RCC 7860 (cell line): ENCODE data around the gene SS18L1.

Source experiments
- DNase-seq: peaks from one replicate; pipeline ENCODE4 v3.0.0-alpha.2; 2015; ENCODE audit warnings: low spot score
- FAIRE-seq: peaks from 2 replicates; lab custom pipeline; 2012; peaks lifted over from hg19 to GRCh38; lab: Jason Lieb, UNC

Gene SS18L1

DNA sequence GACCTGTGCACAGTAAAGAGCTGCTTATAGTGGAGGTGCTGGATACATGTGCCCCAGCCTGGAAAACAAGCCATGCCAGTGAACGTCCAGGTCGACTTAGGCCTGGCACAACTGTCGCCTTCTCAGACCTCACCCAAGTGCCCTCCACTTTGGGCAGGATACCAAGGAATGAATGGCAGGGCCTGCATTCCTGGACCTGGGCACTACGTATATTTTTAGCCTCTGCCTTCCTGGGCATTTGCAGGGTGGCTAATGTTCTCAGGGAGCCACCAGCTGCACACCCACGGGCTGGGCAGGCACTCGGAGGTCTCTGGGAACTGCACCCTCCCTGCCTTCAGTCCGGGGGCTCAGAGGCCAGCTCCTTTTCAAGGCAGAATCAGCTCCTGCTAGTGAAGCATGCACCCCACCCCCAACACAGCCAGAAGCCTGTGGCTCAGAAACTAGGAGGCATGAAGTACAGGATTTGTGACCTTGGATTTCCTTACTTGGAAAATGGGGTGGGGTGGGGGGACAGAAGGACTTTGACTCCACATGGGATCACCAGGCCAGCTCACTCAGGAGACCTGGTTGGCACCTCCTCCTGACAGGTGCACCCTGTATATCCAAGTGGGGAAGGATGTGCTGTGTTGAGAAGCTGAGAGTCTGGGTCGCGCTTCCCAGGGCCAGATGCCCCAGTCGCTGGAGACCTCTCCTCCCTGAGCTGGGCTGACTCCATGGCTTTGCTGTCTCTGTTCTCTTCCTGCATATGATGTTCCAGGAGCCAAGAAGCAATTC lies 23.8 kb upstream of the SS18L1 start:
- DNase-seq (no peak), FAIRE-seq (no peak)

DNA sequence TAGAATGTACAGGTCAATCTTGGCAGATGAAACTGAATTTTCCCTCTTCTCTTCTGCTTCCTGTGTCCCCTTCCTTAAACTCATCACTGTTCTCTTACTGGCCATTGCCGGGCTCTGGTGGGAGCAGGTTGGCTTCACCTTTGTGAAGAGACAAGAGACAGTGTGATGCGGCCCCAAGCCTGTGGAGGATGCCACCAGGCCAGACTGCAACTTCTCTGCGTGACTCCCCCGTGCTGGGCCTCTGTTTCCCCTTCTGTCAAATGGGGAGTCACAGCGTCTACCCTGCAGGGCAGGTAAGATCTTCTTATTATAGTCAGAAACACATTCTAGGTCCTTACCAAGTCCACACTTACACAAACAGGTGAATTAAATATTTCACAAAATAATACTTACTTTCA lies 23.2 kb upstream of the SS18L1 start:
- FAIRE-seq (no peak), DNase-seq (no peak)

DNA sequence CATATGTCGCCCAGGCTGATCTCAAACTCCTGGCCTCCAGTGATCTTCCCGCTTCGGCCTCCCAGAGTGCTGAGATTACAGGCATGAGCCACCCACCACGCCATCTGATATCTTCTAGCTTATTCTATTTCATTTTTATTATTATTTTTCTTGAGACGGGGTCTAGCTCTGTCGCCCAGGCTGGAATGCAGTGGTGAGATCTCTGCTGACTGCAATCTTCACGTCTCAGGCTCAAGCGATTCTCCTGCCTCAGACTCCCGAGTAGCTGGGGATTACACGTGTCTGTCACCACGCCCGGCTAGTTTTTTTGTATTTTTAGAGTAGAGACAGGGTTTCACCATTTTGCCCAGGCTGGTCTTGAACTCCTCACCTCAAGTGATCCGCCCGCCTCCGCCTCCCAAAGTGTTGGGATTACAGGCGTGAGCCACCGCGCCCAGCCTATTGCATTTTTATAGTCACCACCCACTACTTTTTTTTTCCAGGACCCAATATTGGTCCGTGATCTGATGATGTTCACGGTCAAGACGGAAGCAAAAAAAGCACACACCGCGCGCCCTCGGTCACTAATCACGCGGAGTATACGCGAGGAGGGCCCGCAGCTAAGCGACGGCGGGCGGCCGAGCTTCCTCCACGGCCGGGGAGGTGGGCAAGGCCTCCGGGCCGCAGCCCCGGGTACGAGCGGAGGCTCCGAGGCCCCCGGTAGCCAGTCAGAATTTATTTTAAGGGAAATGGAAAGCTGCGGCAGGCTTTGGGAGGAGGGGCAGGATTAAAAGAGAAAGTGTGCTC lies 22.4 kb upstream of the SS18L1 start:
- DNase-seq = peak; percentile 24
- FAIRE-seq = no peak

DNA sequence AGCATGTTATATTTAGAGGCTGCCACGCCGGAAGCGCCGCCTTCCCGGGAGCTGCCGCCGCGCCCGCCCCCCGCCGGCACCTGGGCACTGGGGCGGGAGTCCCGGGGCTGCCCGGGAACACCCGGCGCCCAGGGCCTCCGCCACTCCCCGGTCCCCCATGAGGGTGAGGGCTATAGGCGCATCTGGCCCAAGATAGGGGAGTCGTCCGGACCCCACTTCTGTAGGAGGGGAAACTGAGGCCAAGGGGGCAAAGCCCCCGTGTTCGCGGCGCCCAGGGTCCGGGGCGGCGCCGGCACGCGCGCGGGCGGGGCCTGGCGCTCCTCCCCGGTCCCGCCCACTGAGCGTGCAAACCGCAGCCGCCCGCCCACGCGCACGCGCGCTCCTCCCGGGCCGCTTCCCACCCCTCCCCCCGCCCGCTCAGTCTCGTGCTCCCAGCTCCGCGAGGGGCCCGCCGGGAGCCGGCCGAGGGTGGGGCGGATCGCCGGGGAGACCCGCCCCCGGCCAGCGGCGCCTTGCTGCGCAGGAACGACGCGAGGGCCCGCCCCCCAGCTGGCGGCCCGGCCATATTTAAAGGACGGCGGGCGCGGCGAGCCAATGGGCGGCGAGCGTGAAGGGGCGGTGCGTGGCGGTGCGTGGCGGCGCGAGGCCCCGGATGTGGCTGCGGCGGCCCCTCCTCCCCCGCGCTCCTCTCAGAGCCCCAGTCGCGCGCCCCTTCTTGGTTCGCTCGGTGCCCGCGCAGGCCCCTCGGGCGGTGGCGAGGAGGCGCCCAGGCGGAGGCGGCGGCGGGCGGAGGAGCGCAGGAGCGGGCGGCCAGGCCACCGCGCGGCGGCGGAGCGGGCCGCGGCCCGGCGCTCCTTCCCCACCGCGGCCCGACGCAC lies 21.6 kb upstream of the SS18L1 start, which contains the start of gene LSM14B:
Gene LSM14B, plus strand, starts transcription at position 700 of the 878 bp plus-strand sequence. CDS start 192 bp downstream, outside the sequence.
- DNase-seq (peak; percentile 89), FAIRE-seq (no peak)

DNA sequence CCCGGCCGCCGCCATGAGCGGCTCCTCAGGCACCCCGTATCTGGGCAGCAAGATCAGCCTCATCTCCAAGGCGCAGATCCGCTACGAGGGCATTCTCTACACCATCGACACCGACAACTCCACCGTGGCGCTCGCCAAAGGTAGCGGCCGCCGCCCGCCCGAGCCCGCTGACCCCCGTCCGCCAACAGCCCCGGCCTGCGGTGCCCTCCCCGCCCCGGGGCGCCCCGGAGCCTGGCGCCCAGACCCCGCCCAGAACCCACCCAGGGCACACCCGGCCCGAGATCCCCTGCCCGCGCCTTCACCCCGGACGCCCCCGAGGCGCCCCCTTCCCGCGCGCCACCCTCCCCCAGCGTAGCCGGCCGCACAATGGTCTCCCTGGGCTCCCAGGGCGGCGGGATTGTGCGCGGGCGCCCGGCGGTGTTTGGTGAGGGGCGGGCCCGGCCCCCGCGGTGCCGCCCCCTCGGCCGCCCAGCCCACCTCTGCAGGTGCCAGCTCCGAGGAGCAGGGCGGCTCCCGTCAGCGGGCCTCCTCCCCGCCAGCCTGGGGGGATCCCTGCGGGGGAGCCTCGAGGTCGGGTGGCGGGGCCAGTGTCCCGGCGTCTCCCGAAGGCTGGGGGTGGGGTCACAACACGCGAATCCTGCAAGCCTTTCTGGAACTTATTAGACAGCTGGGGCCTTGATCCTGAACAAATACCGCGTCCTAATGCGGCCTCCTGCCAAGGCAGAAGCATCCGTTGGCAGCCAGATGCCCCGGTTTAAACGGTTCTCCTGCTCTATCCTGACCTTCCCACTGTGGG lies 20.7 kb upstream of the SS18L1 start:
- FAIRE-seq (no peak), DNase-seq (no peak)

DNA sequence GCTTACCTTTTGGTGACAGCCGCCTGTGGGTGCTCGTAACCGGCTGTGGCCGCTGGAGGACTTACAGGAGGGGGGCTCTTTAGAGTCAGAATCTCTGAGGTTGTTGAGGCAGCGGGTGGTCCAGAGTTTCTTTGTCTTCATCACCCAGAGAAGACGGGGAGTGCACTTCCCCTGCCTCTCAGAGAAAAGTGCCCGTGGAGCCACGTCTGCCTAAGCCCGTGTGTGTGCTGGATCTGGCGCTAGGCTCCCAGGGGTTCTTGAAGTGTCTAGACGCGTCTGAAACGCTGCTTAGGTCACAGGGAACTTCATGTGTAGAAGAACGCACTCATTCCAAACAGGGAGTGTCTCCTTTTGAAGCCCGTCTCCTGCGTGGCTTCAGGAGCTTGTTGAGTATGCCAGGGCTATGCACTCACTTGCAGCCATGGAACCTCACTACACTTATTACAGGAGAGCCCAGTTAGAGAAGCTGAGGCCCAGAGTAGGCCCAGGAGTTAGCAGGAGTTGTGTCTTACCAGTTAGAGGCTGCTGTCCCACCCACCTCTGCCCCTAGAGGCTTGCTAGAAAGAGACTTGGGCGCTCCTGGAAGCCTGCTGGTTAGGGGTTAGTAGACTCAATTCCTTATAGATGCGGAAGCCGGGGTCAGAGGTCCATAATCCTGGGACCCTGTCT lies 20.0 kb upstream of the SS18L1 start:
- DNase-seq = no peak

DNA sequence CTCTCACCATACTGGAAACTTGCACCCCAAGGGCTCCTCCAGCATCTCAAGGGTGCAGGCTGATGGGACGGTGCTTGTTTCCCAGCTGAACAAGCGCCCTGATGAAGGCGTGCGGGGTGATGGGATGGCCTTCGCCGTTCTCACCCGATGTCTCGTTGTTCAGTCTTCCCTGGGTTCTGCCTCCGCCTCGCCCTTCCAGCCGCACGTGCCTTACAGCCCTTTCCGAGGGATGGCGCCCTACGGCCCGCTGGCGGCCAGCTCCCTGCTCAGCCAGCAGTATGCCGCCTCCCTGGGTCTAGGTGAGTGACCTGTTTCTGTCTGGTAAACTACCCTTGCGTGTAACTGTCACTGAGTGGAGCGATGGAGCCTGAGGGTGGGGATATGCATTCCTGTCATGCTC lies 17.4 kb upstream of the SS18L1 start:
- no peak for DNase-seq
- FAIRE-seq = no peak

More for the DNA sequence above, 20.0 kb upstream of the SS18L1 start:
- FAIRE-seq = no peak

DNA sequence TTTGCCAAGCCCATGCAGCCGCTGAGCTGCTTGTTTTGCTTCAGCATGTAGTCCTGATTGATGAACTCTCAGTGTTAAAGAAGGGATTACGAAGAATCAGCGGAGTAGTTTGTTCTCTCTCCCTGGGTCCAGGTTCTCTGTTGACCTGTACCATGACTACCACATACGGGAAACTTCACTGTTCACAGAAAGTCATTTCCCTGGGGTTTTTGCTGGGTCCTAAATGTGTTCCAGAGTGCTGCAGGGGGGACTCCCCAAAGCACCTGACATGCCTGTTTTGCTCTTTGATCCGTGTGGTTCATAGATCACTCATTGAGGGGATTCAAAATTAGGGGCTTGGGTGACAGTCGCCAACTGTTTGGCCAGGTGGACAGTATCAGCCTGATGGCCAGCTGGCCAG lies 15.8 kb upstream of the SS18L1 start:
- DNase-seq = no peak

DNA sequence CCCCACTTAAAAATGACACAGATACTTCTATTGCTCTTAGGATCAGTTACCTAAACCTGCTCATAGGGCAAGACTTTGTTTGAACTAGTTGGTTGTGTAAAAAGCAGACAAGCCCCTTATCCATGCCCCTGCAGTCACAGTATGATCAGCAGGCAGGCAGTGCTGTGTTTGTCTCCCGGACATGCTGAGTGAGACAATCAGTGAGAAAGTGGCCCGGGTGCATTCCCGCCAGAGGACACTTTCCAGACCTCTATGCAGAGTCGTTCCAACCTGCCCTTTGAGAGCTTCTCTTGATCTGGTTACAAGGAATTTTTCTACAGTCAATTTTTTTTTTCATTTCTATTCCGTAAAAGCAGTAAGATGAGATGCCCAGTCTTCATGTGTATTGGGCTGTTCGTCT lies 15.1 kb upstream of the SS18L1 start:
- DNase-seq = no peak
- FAIRE-seq = no peak

More for the DNA sequence above, 15.8 kb upstream of the SS18L1 start:
- no peak for FAIRE-seq

DNA sequence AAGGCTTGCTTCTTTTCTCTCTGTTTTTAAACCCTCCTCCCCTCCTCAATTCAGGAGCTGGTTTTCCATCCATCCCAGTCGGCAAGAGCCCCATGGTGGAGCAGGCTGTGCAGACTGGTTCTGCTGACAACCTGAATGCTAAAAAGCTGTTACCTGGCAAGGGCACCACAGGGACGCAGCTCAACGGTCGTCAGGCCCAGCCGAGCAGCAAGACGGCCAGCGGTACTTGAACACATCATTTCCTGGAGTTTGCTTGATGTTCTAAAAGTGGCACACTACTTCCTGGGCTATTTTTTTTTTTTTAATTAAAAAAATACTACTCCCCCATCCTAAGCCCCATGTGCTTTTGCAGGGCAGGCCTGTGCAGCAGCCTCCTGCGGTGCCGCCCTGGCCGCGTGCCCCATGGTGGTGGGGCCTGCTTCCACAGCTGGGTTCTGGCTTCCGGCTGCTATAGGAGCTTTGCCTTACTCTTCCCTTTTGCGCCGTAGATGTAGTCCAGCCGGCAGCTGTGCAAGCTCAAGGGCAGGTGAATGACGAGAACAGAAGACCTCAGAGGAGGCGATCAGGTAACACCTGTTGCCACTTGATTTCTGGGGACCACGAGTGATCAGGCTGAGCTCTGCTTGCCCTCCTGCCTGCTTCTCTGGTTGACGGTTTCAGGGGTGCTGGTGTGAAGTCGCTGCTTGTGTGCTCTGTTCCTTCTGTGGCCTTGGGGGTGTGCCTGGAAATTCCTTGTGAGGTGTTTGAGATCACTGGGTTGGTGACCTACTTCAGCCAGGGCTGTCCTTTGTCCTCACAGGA lies 13.6 kb upstream of the SS18L1 start:
- FAIRE-seq = no peak
- DNase-seq = no peak

DNA sequence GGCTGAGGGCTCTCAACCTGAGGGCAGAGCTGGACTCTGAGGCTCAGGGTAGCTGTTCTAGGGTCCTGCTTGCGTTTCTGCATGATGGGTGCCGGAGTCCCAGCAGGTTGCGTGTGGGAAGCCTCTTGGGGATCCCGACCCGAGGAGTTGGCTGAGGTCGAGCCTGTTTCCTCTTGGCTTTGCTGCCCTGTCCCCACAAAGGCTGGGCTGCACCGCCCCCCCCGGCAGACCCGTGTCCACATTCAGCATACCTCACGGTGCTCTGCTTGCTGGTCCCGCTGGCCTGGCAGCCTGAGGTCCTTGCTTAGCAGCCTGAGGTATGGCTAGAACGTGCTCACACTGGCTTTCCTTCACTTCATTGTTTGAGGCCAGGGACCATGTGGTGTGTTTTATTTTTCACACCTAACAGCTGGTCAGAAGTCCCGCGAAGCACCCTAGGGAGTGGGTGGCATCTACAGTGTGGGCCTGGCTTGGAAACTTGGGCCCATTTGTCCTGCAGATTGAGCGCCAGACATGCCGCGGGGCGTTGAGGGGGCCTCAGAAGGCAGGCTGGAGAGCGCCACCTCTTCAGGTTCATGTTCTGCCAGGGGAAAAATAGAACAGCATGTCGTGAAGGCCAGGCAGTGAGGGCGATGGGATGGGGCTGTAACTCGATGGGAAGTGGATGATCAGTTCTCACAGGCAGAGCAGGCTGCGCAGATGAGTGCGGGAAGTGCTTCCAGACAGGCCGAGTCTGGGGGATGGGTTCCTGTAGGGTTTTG lies 11.8 kb upstream of the SS18L1 start:
- FAIRE-seq = no peak
- DNase-seq = no peak

DNA sequence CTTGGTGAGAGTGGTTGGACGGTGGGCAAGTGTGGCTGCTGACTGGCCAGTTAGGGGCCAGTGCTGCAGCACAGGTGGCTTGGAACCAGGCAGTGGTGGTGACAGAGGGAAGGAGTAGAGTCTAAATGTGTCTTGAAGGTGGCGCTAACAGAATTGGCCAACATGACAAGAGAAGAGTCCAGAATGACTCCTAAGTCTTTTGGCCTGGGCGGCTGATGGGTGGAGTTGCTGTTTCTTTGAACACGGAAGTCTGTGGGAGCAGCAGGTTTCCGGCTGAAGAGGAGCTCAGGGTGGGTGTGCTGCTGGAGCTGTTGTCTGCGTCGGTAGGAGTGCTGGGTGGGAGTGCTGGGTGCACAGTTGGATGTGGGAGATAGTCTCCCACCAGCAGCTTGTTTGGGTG lies 11.1 kb upstream of the SS18L1 start:
- DNase-seq = no peak
- no peak for FAIRE-seq

DNA sequence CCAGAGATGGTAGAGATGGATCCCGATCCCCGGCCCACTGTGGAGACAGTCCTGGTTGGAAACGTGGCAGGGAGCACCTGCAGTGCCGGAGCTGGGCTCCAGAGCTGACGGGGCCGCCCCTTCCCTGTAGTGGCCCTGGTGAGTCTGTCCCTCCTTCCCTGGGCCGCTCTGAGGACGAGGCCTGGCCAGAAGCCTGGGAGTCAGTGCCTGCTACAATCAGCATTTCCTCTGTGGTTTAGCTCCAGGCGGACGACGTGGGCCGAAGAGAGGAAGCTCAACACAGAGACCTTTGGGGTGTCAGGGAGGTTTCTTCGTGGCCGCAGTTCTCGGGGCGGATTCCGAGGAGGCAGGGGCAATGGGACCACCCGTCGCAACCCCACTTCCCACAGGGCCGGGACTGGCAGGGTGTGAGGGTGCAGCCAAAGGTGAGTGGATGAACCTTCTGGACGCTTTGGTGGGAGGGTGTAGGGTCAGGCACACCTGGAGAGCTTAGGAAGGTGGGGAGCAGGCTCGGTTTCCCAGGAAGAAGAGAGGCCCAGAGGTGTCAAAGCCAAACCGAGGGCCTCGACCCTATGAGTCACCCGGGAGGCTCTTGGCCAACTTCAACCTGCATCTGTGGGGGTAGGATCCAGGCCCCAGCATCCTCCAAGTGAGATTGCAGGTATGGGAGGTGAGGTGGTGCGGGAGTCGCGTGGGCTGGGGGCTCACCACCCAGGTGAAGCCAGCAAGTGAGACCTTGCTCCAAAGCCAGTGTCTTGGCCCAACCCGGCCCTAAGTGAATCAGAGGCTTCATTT lies 10.3 kb upstream of the SS18L1 start:
- DNase-seq = no peak
- no peak for FAIRE-seq

DNA sequence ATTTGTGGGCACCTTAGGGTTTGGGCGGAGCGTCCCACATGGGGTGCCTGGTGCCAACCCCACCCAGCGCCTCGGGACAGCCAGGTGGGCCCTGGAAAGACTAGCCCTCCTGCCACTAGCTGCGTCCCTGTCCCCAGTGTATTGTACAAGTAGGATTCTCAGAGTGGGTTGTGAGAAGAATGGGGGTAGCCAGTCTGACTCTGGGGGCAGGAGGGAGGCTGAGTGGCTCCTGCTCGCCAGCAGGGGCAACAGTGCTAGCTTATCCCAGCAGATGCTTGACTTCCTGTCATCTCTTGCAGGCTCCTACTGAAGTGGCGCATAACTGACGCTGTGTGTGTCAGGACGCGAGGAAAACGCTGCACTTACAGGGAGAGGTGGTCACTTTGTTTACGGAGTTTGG lies 9.7 kb upstream of the SS18L1 start:
- DNase-seq = no peak
- no peak for FAIRE-seq

DNA sequence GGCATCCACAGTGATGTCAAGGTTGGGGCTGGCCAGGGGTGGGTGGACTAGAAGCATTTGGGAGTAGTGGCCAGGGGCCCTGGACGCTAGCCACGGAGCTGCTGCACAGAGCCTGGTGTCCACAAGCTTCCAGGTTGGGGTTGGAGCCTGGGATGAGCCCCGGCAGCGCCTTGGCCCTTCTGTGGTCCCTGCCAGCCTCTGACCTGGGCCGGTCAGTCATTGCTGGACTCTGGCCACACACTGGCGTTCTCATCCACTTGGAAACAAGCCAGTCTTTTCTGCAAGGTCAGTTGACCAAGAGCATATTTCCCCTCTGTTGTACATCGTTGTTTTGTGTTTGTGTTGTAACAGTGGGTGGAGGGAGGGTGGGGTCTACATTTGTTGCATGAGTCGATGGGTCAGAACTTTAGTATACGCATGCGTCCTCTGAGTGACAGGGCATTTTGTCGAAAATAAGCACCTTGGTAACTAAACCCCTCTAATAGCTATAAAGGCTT lies 8.8 kb upstream of the SS18L1 start:
- FAIRE-seq (no peak), DNase-seq (no peak)

DNA sequence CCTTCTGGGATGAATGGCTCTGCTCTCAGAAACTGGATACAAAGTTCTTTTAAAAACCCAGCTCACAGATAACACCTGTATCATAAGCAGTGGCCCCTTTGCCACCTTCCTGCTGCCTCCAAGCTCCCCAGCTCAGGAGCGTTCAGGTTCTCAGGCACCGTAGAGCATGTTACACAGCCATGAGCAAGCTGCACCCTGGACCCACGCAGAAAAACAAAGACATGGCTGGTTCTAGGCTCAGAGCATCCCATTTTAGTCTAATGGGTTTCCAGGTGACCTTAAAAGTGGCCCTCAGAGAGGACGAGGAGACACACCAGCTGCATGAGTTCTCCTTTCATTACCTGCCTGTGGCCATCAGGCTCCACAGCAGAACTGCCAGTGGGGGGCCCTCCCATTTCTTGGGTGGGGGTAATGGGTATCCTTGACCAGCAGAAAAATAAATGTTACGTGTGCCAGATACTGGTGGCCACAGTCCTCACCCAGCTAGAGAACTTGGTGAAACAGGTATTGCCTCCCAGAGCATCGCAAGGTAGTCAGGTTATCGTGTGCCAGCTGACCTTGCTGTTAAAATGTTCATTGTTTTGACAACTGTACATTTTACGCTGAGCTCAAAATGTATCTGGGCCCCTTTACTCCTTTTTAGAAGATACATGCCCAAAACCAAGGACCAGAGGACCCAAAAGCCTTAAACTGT lies 7.8 kb upstream of the SS18L1 start:
- no peak for DNase-seq
- FAIRE-seq = no peak
